ENCODE data around the gene TADA2A.

GRCh38 chr17:37425268-37425667 lies 18.6 kb downstream of the TADA2A start:
- TF ChIP-seq CTCF (IDR thresholded peaks at IDR 0.05 in 2 of 3, conservative IDR thresholded peaks at IDR 0.05 in 1 of 3; ENCODE audit: borderline replicate concordance in 1 of 3, insufficient read depth in 1 of 3, low read depth in 2 of 3, low read length in 2 of 3) (no peak), EZH2 (IDR thresholded peaks at IDR 0.05) (no peak), EZH2phosphoT487 (IDR thresholded peaks at IDR 0.05; ENCODE audit: borderline replicate concordance) (no peak), TCF7L2 (IDR thresholded peaks at IDR 0.05; ENCODE audit: borderline replicate concordance, extremely low read depth, insufficient read depth, insufficient read length) (no peak), EGR1 (IDR thresholded peaks at IDR 0.05; ENCODE audit: low read depth) (no peak), SRF (IDR thresholded peaks at IDR 0.05; ENCODE audit: low read depth) (no peak), POLR2AphosphoS5 (IDR thresholded peaks at IDR 0.05; ENCODE audit: low read depth, low read length) (no peak), RAD21 (IDR thresholded peaks at IDR 0.05; ENCODE audit: low read depth) (no peak), POLR2A (IDR thresholded peaks at IDR 0.05; ENCODE audit: borderline replicate concordance, extremely low read depth, insufficient read depth, insufficient read length) (no peak), CEBPB (IDR thresholded peaks at IDR 0.05; ENCODE audit: low read depth) (no peak), YY1 (IDR thresholded peaks at IDR 0.05; ENCODE audit: extremely low read depth, insufficient replicate concordance, low read depth, low read length) (no peak)
